Left ventricle myocardium inferior (tissue), 1 donor: ENCODE measurements around the gene SLC25A41. TPM values are rescaled to one million over a fixed set of nuclear protein-coding genes. Genes with fewer than 3 reads are reported as not detected.
"Not testable (repeated sequence)": the region's sequence is repeated elsewhere in the genome, so short reads cannot be mapped to it uniquely, and the experiment has no call there.

Source experiments
- DNase-seq: peaks from one replicate; pipeline ENCODE4 v3.0.0-alpha.2; 2020
- H3K27ac ChIP-seq: fragments of 200-600 bp; replicated peaks from 2 replicates; pipeline ENCODE4 v1.8.0; 2021
- H3K27me3 ChIP-seq: fragments of 200-600 bp; 2 replicates; pipeline ENCODE4 v1.8.0; 2021; ENCODE audit warnings: low read depth
- H3K36me3 ChIP-seq: fragments of 200-600 bp; 2 replicates; pipeline ENCODE4 v1.8.0; 2021
- H3K4me1 ChIP-seq: fragments of 200-600 bp; 2 replicates; pipeline ENCODE4 v1.8.0; 2021
- H3K4me3 ChIP-seq: fragments of 200-600 bp; 2 replicates; pipeline ENCODE4 v1.8.0; 2021; ENCODE audit warnings: mild to moderate bottlenecking, moderate library complexity
- H3K9me3 ChIP-seq: fragments of 200-600 bp; replicated peaks from 2 replicates; pipeline ENCODE4 v1.8.0; 2021
- CTCF ChIP-seq: fragments of 200-600 bp; IDR thresholded peaks from 2 replicates; pipeline ENCODE4 v1.8.0; 2021; ENCODE audit warnings: antibody characterized with exemption, mild to moderate bottlenecking, borderline replicate concordance
- intact Hi-C: fragments of 100-400 bp; cut with micrococcal nuclease; formaldehyde crosslinking; loops from one replicate; pipeline ENCODE4 v1.11.0; 2022
- total RNA-seq: library from RNA; stranded (reverse); fragmentation: NEBNext Ultra II Directional; extraction: Animal tissue kit (Norgen Biotek cat#: 25700); gene quantifications from one replicate; pipeline ENCODE4 v1.2.1, GENCODE V29; 2021
- donor health status: DM: no; HTN: yes; CAD: no; lungs with severe emphysema.

SLC25A41 gene
- total RNA-seq, 1 donor from 2014 or later, result 0.16 TPM

GRCh38 chr19:6433165-6433564, 398 bp downstream of the SLC25A41 start:
- Histone ChIP-seq H3K27me3 (no peaks in the 10 kb centered on the region), H3K36me3 (no peaks in the 10 kb centered on the region), H3K9me3 (no peaks in the 10 kb centered on the region), H3K4me1 (no peaks in the 10 kb centered on the region), H3K27ac (no peak overlapping the region), H3K4me3 (no peak overlapping the region)
- no peak for TF ChIP-seq CTCF
- no peak for DNase-seq
- intact Hi-C loops, result no loop called here

- Histone ChIP-seq H3K4me3 (no peak overlapping the region), H3K9me3 (no peaks in the 10 kb centered on the region), H3K27me3 (no peaks in the 10 kb centered on the region), H3K4me1 (no peaks in the 10 kb centered on the region), H3K27ac (no peak overlapping the region), H3K36me3 (no peaks in the 10 kb centered on the region)
- DNase-seq, result no peak
- intact Hi-C loops, result no loop called here
- no peak for TF ChIP-seq CTCF
Observed at GRCh38 chr19:6431891-6432290, 1.7 kb downstream of the SLC25A41 start.

GRCh38 chr19:6429419-6430221, 3.9 kb downstream of the SLC25A41 start:
- intact Hi-C loops, result no loop called here
- peaks cover 6% of the 10 kb centered on the region for H3K4me1 ChIP-seq
- H3K27me3 ChIP-seq, result no peaks in the 10 kb centered on the region
- no peaks in the 10 kb centered on the region for H3K9me3 ChIP-seq
- TF ChIP-seq CTCF, result no peak
- DNase-seq, result no peak
- no peak overlapping the region for H3K4me3 ChIP-seq
- no peak overlapping the region for H3K27ac ChIP-seq
- no peaks in the 10 kb centered on the region for H3K36me3 ChIP-seq

GRCh38 chr19:6428692-6429418, 4.7 kb downstream of the SLC25A41 start:
- H3K36me3 ChIP-seq, H3K9me3 ChIP-seq, H3K4me3 ChIP-seq, H3K27ac ChIP-seq, H3K27me3 ChIP-seq, DNase-seq, intact Hi-C loops, H3K4me1 ChIP-seq: not testable (repeated sequence)

GRCh38 chr19:6427131-6427530, 6.4 kb downstream of the SLC25A41 start:
- no peaks in the 10 kb centered on the region for H3K27me3 ChIP-seq
- no peak for TF ChIP-seq CTCF
- intact Hi-C loops, result no loop called here
- H3K4me1 ChIP-seq, result peaks cover 26% of the 10 kb centered on the region
- no peak overlapping the region for H3K4me3 ChIP-seq
- no peaks in the 10 kb centered on the region for H3K9me3 ChIP-seq
- no peak overlapping the region for H3K27ac ChIP-seq
- H3K36me3 ChIP-seq, result peaks cover under 1% of the 10 kb centered on the region
- no peak for DNase-seq
